ENCODE data around the gene PNLDC1. TPM values are rescaled to one million over a fixed set of nuclear protein-coding genes. Genes with fewer than 3 reads are reported as not detected.

PNLDC1 gene
- total RNA-seq, 1 donor from 2014 or later, result 0.49 TPM

DNA sequence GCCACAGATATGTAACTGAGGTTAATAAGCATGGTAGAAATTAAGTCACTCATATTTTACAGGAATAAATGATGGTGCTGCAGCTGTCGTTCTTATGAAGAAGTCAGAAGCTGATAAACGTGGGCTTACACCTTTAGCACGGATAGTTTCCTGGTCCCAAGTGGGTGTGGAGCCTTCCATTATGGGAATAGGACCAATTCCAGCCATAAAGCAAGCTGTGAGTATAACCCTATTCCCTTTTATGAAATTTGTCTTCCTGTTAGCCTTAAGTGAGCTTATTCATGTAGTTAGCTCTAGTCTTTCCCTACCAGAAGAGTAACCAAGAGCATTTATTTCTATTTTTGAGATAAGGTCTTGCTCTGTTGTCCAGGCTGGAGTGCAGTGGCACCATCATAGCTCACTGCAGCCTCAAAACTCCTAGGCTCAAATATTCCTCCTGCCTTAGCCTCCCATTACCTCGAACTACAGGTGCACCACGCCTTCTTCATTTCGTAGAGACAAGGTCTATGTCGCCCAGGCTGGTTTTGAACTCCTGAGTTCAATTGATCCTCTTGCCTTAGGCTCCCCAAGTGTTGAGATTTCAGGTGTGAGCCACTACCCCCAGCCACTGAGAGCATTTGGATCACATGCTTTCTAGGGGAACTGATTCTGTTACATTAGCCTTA, 22.7 kb upstream of the PNLDC1 start:
- H3K4me3 Mint-ChIP-seq, result no peak overlapping the region
- no peak overlapping the region for H3K27ac Mint-ChIP-seq (ENCODE audit: unreplicated experiment)
- peaks cover 10% of the 10 kb centered on the region for H3K4me1 Mint-ChIP-seq
- peaks cover 35% of the 10 kb centered on the region for H3K36me3 Mint-ChIP-seq (ENCODE audit: low read depth)
- TF ChIP-seq CTCF (conservative IDR thresholded peaks at IDR 0.05), result no peak
- DNase-seq (ENCODE audit: low read depth, low spot score), result no peak
- H3K9me3 Mint-ChIP-seq, result no peaks in the 10 kb centered on the region
- no peaks in the 10 kb centered on the region for H3K27me3 Mint-ChIP-seq (ENCODE audit: low read depth)

- H3K27ac Mint-ChIP-seq (ENCODE audit: unreplicated experiment), result no peak overlapping the region
- peaks cover 42% of the 10 kb centered on the region for H3K36me3 Mint-ChIP-seq (ENCODE audit: low read depth)
- no peak for TF ChIP-seq CTCF (conservative IDR thresholded peaks at IDR 0.05)
- peaks cover 18% of the 10 kb centered on the region for H3K4me1 Mint-ChIP-seq
- no peak overlapping the region for H3K4me3 Mint-ChIP-seq
- H3K27me3 Mint-ChIP-seq (ENCODE audit: low read depth), result no peaks in the 10 kb centered on the region
- H3K9me3 Mint-ChIP-seq, result no peaks in the 10 kb centered on the region
- no peak for DNase-seq (ENCODE audit: low read depth, low spot score)
Observed at GRCh38 chr6:159778131-159778530, 21.9 kb upstream of the PNLDC1 start.

GRCh38 chr6:159778542-159779103, 21.5 kb upstream of the PNLDC1 start:
- H3K27me3 Mint-ChIP-seq (ENCODE audit: low read depth), result no peaks in the 10 kb centered on the region
- H3K36me3 Mint-ChIP-seq (ENCODE audit: low read depth), result peaks cover 40% of the 10 kb centered on the region
- no peak for TF ChIP-seq CTCF (conservative IDR thresholded peaks at IDR 0.05)
- H3K27ac Mint-ChIP-seq (ENCODE audit: unreplicated experiment), result no peak overlapping the region
- peaks cover 18% of the 10 kb centered on the region for H3K4me1 Mint-ChIP-seq
- DNase-seq (ENCODE audit: low read depth, low spot score), result no peak
- no peak overlapping the region for H3K4me3 Mint-ChIP-seq
- H3K9me3 Mint-ChIP-seq, result no peaks in the 10 kb centered on the region

- Mint-ChIP-seq H3K4me3 (peak overlapping the region; percentile 98), H3K4me1 (peaks cover 59% of the 10 kb centered on the region), H3K27me3 (ENCODE audit: low read depth) (peaks cover 2% of the 10 kb centered on the region), H3K9me3 (no peaks in the 10 kb centered on the region), H3K36me3 (ENCODE audit: low read depth) (peaks cover 25% of the 10 kb centered on the region), H3K27ac (ENCODE audit: unreplicated experiment) (peak overlapping the region; percentile 94)
- no peak for TF ChIP-seq CTCF (conservative IDR thresholded peaks at IDR 0.05)
- no peak for DNase-seq (ENCODE audit: low read depth, low spot score)
Observed at GRCh38 chr6:159788276-159788675, 11.8 kb upstream of the PNLDC1 start.

GRCh38 chr6:159788753-159789376, 11.2 kb upstream of the PNLDC1 start:
- no peaks in the 10 kb centered on the region for H3K9me3 Mint-ChIP-seq
- peak overlapping the region; percentile 98 for H3K4me3 Mint-ChIP-seq
- peaks cover 25% of the 10 kb centered on the region for H3K36me3 Mint-ChIP-seq (ENCODE audit: low read depth)
- peaks cover 2% of the 10 kb centered on the region for H3K27me3 Mint-ChIP-seq (ENCODE audit: low read depth)
- peak; percentile 16 for DNase-seq (ENCODE audit: low read depth, low spot score)
- peaks cover 59% of the 10 kb centered on the region for H3K4me1 Mint-ChIP-seq
- TF ChIP-seq CTCF (conservative IDR thresholded peaks at IDR 0.05), result no peak
- peak overlapping the region; percentile 94 for H3K27ac Mint-ChIP-seq (ENCODE audit: unreplicated experiment)
